GM19025 (cell line): ENCODE results near the gene OR4K13.

Experiments
- ATAC-seq: cut with Tn5 transposase; IDR thresholded peaks from one replicate; pipeline ENCODE4 v1.9.1; 2021; ENCODE audit warnings: mild to moderate bottlenecking, low read depth, moderate library complexity; ENCODE audit not compliant: unreplicated experiment

OR4K13 gene, protein sequence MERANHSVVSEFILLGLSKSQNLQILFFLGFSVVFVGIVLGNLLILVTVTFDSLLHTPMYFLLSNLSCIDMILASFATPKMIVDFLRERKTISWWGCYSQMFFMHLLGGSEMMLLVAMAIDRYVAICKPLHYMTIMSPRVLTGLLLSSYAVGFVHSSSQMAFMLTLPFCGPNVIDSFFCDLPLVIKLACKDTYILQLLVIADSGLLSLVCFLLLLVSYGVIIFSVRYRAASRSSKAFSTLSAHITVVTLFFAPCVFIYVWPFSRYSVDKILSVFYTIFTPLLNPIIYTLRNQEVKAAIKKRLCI

GRCh38 chr14:20035938-20036337 lies at the start of gene OR4K13:
Gene OR4K13, minus strand, starts transcription at chr14:20036038. Its CDS starts 1,280 bp downstream, at chr14:20034758.
- ATAC-seq: no peak

GRCh38 chr14:20059745-20060144 lies 23.9 kb upstream of the OR4K13 start, which contains the start of gene OR4L1:
Gene OR4L1, plus strand, starts transcription at chr14:20060045. Its CDS starts 0 bp downstream, at chr14:20060045.
- no peak for ATAC-seq

DNA sequence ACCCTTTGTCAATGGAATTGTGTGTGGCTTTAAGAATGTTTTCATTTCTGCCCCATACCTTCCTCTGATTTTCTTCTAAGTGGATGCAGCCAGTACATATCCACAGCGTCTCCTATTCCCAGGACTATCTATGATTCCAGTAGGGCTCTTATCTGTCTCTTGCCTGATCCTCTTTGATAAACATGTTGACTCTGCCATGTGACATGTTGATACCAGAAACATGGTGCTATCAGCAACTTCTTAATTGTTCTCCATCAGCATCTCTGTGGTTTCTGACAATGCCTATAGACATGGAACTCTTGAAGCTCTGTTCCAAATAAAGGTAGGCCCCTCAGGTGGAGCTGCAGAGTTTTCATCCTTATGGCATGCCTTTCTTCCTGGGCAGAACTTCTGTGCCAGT lies 12.4 kb upstream of the OR4K13 start:
- ATAC-seq: no peak

GRCh38 chr14:20044243-20044642 lies 8.4 kb upstream of the OR4K13 start:
- ATAC-seq: no peak

- no peak for ATAC-seq
Observed at GRCh38 chr14:20035449-20035848, 389 bp downstream of the OR4K13 start.

GRCh38 chr14:20031058-20031457 lies 4.8 kb downstream of the OR4K13 start:
- no peak for ATAC-seq

DNA sequence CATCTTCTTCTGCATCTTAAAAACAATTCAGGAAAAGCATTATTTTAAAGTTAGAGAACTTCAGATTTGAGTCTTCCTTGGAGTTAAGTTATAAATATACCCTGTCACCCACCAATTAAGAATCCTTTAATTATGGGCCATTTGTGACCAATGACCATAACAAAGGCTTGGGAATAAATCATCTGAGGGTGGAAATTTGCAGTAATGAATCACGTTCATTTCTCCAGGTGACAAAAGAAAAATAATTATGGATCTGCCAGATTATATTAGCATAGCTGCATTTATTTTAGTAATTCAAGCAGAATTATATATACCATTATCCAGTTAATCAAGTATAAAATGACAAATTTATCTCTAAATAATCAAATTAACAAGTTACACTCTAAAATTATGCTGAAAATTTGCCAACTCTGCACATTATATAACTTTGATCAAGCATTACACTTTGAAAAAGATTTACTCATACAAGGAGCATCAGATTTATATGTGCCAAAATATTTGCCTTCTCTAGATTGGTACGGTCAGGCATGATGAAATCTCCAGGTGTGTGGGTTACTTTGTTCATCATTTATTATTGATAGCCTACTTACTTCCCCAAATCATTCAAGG lies 16.5 kb downstream of the OR4K13 start, which contains the start of gene OR4K14:
TSS of gene OR4K14 (minus strand) at position 51 of the 609 bp plus-strand sequence. CDS start 4,114 bp downstream, outside the sequence.
- no peak for ATAC-seq

- no peak for ATAC-seq
Observed at GRCh38 chr14:20008156-20008555, 27.7 kb downstream of the OR4K13 start.

DNA sequence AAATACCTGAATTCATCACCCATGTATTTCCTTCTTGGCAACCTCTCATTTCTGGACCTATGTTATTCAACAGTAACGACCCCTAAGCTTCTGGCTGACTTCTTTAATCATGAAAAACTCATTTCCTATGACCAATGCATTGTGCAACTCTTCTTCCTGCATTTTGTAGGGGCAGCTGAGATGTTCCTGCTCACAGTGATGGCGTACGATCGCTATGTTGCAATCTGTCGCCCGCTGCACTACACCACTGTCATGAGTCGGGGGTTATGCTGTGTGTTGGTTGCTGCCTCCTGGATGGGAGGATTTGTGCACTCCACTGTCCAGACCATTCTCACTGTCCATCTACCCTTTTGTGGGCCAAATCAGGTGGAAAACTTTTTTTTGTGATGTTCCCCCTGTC lies 33.5 kb downstream of the OR4K13 start:
- no peak for ATAC-seq

DNA sequence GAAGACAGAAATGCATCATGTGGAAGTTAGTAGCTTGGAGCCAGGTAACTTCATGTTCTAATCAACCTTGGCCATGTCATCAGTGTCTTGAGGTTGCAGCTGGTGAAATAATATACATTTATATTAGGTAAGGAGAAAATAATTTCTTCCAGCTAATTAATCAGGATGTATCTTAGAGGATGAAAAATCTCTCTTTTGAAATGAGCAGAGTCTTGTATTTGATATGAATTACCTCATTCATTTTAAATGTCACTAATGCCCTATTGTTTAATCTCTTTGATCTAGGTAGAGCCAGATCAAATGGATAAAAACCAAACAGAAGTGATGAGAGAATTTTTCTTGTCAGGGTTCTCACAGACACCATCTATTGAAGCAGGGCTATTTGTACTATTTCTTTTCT lies 34.0 kb downstream of the OR4K13 start, which contains the start of gene OR4Q2:
TSS of gene OR4Q2 (plus strand) at position 301 of the 400 bp plus-strand sequence.
- ATAC-seq: no peak

DNA sequence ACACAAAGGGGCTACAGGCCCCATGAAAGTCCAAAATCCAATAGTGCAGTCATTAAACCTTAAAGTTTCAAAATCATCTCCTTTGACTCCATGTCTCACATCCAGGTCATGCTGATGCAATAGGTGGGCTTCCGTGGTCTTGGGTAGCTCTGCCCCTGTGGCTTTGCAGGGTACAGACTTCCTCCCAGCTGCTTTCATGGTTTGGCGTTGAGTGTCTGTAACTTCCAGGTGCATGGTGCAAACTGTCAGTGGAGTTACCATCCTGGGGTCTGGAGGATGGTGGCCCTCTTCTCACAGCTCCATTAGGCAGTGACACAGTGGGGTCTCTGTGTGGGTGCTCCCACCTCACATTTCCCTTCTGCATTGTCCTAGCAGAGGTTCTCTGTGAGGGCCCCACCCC lies 42.4 kb downstream of the OR4K13 start:
- ATAC-seq: no peak
